ENCODE measurements around the gene L3MBTL4. TPM values are rescaled to one million over a fixed set of nuclear protein-coding genes. Genes with fewer than 3 reads are reported as not detected.

Gene L3MBTL4
- total RNA-seq, 2 experiments from 2014 or later: 0.19 to 0.47 TPM

DNA sequence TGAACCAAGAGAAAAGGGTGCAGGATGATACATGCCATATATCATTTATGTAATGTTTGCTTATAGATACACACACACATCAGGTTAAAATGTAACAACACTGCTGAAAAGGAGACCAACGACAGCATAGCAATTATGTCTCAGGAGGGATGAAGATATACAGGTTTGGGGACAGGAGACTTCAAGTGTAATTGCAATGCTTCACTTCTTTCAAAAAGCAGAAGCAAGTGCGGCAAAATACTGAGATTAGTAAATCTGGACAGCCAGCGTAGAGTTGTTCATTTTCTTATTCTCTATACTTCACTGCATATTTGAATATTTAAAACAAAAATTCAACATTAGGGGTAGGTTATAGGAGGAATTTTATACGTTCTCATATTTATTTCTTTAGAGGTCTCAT is 87.2 kb downstream of the L3MBTL4 start:
- ChIA-PET CTCF (no interaction called here), POLR2A (no interaction called here)
- Histone ChIP-seq H3K27me3 (ENCODE audit: control insufficient read depth in 1 of 2, insufficient read depth in 2 of 2, low read length in 2 of 2) (no peaks in the 10 kb centered on the region), H3K4me1 (ENCODE audit: insufficient read depth, low read length) (no peaks in the 10 kb centered on the region), H3K27ac (ENCODE audit: low read depth in 1 of 2, low read length in 2 of 2) (no peak overlapping the region), H3K36me3 (ENCODE audit: insufficient read depth, low read length) (no peaks in the 10 kb centered on the region), H3K9me3 (ENCODE audit: control insufficient read depth in 1 of 2, insufficient read depth in 1 of 2, low read length in 2 of 2) (peaks cover 14 to 16% of the 10 kb centered on the region in 2 experiments), H3K4me3 (ENCODE audit: low read length) (no peak overlapping the region)
- intact Hi-C loops (cut with DNase I, micrococcal nuclease): no loop called here
- no peak for DNase-seq
- Mint-ChIP-seq H3K27ac (no peak overlapping the region), H3K36me3 (ENCODE audit: low read depth) (no peaks in the 10 kb centered on the region), H3K27me3 (no peaks in the 10 kb centered on the region), H3K4me3 (no peak overlapping the region), H3K9me3 (peaks cover 9% of the 10 kb centered on the region), H3K4me1 (ENCODE audit: low read depth) (no peaks in the 10 kb centered on the region)
- ATAC-seq (ENCODE audit: poor library complexity): no peak
- TF ChIP-seq, protein P1, sequence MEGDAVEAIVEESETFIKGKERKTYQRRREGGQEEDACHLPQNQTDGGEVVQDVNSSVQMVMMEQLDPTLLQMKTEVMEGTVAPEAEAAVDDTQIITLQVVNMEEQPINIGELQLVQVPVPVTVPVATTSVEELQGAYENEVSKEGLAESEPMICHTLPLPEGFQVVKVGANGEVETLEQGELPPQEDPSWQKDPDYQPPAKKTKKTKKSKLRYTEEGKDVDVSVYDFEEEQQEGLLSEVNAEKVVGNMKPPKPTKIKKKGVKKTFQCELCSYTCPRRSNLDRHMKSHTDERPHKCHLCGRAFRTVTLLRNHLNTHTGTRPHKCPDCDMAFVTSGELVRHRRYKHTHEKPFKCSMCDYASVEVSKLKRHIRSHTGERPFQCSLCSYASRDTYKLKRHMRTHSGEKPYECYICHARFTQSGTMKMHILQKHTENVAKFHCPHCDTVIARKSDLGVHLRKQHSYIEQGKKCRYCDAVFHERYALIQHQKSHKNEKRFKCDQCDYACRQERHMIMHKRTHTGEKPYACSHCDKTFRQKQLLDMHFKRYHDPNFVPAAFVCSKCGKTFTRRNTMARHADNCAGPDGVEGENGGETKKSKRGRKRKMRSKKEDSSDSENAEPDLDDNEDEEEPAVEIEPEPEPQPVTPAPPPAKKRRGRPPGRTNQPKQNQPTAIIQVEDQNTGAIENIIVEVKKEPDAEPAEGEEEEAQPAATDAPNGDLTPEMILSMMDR (IDR thresholded peaks at IDR 0.05): no peak

DNA sequence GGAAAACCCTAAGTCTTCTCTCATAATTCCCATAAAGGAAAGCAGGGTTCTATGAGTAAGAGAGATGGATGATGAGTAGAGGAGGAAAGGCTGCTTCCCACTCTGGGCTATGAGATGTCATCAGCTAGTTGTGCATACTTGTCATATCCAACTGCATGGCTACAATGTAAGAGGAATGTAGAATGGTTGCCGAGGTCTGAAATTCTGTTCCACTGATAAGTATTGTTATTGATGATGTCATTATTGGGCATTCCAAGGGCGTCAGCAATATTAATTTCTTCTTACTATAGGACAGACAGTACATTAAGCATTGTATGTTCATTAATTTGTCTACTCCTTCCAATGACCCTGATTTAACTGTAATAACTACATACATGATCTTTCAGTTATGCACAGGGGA is 88.1 kb downstream of the L3MBTL4 start:
- peaks cover 14 to 16% of the 10 kb centered on the region in 2 experiments for H3K9me3 ChIP-seq (ENCODE audit: control insufficient read depth in 1 of 2, insufficient read depth in 1 of 2, low read length in 2 of 2)
- intact Hi-C loops (cut with DNase I, micrococcal nuclease): no loop called here
- no peak for DNase-seq
- no peak overlapping the region for H3K27ac ChIP-seq (ENCODE audit: low read depth in 1 of 2, low read length in 2 of 2)
- H3K4me3 ChIP-seq (ENCODE audit: low read length): no peak overlapping the region
- TF ChIP-seq, protein P1 (IDR thresholded peaks at IDR 0.05): no peak
- no peaks in the 10 kb centered on the region for H3K36me3 Mint-ChIP-seq (ENCODE audit: low read depth)
- no peaks in the 10 kb centered on the region for H3K27me3 ChIP-seq (ENCODE audit: control insufficient read depth in 1 of 2, insufficient read depth in 2 of 2, low read length in 2 of 2)
- ChIA-PET POLR2A (no interaction called here), CTCF (no interaction called here)
- no peak overlapping the region for H3K4me3 Mint-ChIP-seq
- H3K36me3 ChIP-seq (ENCODE audit: insufficient read depth, low read length): no peaks in the 10 kb centered on the region
- no peaks in the 10 kb centered on the region for H3K27me3 Mint-ChIP-seq
- no peaks in the 10 kb centered on the region for H3K4me1 Mint-ChIP-seq (ENCODE audit: low read depth)
- H3K9me3 Mint-ChIP-seq: peaks cover 11% of the 10 kb centered on the region
- no peak for ATAC-seq (ENCODE audit: poor library complexity)
- H3K27ac Mint-ChIP-seq: no peak overlapping the region
- no peaks in the 10 kb centered on the region for H3K4me1 ChIP-seq (ENCODE audit: insufficient read depth, low read length)

DNA sequence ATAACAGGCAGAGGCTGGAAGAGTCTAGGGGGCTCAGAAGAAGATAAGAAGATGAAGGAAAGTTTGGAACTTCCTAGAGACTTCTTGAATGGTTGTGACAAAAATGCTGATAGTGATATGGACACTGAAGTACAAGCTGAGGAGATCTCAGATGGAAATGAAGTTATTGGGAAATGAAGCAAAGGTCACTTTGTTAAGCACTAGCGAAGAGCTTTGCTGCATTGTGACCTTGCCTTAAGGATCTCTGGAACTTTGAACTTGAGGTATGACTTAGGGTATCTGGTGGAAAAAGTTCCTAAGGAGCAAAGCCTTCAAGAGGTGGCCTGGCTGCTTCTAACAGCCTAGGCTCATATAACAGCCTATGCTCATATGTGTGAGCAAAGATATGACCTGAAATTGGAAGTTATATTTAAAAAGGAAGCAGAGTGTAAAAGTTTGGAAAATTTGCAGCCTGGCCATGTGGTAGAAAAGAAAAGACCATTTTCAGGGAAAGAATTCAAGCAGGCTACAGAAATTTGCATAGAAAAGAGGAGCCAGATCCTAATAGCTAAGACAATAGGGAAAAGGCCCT is 91.3 kb downstream of the L3MBTL4 start:
- Mint-ChIP-seq H3K9me3 (peaks cover 20% of the 10 kb centered on the region), H3K27me3 (no peaks in the 10 kb centered on the region), H3K27ac (no peak overlapping the region), H3K4me1 (ENCODE audit: low read depth) (no peaks in the 10 kb centered on the region), H3K36me3 (ENCODE audit: low read depth) (no peaks in the 10 kb centered on the region), H3K4me3 (no peak overlapping the region)
- no peak for ATAC-seq (ENCODE audit: poor library complexity)
- TF ChIP-seq, protein P1 (IDR thresholded peaks at IDR 0.05): no peak
- ChIA-PET POLR2A (no interaction called here), CTCF (no interaction called here)
- Histone ChIP-seq H3K36me3 (ENCODE audit: insufficient read depth, low read length) (no peaks in the 10 kb centered on the region), H3K9me3 (ENCODE audit: control insufficient read depth in 1 of 2, insufficient read depth in 1 of 2, low read length in 2 of 2) (peaks cover 9 to 14% of the 10 kb centered on the region in 2 experiments), H3K4me3 (ENCODE audit: low read length) (no peak overlapping the region), H3K4me1 (ENCODE audit: insufficient read depth, low read length) (no peaks in the 10 kb centered on the region), H3K27ac (ENCODE audit: low read depth in 1 of 2, low read length in 2 of 2) (no peak overlapping the region), H3K27me3 (ENCODE audit: control insufficient read depth in 1 of 2, insufficient read depth in 2 of 2, low read length in 2 of 2) (no peaks in the 10 kb centered on the region)
- intact Hi-C loops (cut with DNase I, micrococcal nuclease): no loop called here
- no peak for DNase-seq
